Transverse colon (tissue), 4 donors: ENCODE measurements around the gene OLIG1. TPM values are rescaled to one million over a fixed set of nuclear protein-coding genes. Genes with fewer than 3 reads are reported as not detected.

Source experiments
- DNase-seq: peaks from one replicate; pipeline ENCODE4 v3.0.0-alpha.2; 2019
- H3K27ac ChIP-seq, 4 donors: fragments of 200-600 bp; sonication (generic); 2 replicates each; pipeline ENCODE4 v1.5.1; 2016 to 2018; ENCODE audit warnings: inconsistent platforms in 4 of 4
- H3K27me3 ChIP-seq: fragments of 200-600 bp; sonication (generic); 2 replicates; pipeline ENCODE4 v1.5.1; 2017; ENCODE audit warnings: inconsistent platforms
- H3K36me3 ChIP-seq, 4 donors: fragments of 200-600 bp; sonication (generic); 2 replicates each; pipeline ENCODE4 v1.5.1; 2017 to 2019; ENCODE audit warnings: inconsistent platforms in 4 of 4
- H3K4me1 ChIP-seq, 4 donors: fragments of 200-600 bp; sonication (generic); 2 replicates each; pipeline ENCODE4 v1.5.1; 2017 to 2020; ENCODE audit warnings: inconsistent platforms in 4 of 4
- H3K4me3 ChIP-seq, 4 donors: fragments of 200-600 bp; sonication (generic); 1 replicate in 1 of 4; 2 replicates in 3 of 4; pipeline versions ENCODE4 v1.5.1 to v1.6.1; 2017 to 2019; ENCODE audit warnings: inconsistent platforms in 4 of 4
- H3K9me3 ChIP-seq, 2 donors: fragments of 200-600 bp; sonication (generic); 2 replicates each; pipeline ENCODE4 v1.5.1; 2017 to 2019; ENCODE audit warnings: inconsistent platforms in 2 of 2
- EP300 ChIP-seq: sonication (generic); formaldehyde crosslinking; IDR thresholded peaks from one replicate; pipeline ENCODE4 v1.6.1; 2017; ENCODE audit warnings: antibody characterized with exemption, low read depth
- POLR2A ChIP-seq: fragments of 450-650 bp; IDR thresholded peaks from one replicate; pipeline ENCODE4 v1.6.1; 2016; ENCODE audit warnings: antibody characterized with exemption, mild to moderate bottlenecking, moderate library complexity
- POLR2AphosphoS5 ChIP-seq, 3 donors: sonication (generic); formaldehyde crosslinking; IDR thresholded peaks; one replicate each; pipeline ENCODE4 v1.6.1; 2016; ENCODE audit warnings: antibody characterized with exemption in 3 of 3
- WGBS, 2 donors: methylation state at CpG; one replicate each; pipeline ENCODE4 v1.1.5; 2018; ENCODE audit warnings: low coverage in 1 of 2; 5-methylcytosine and 5-hydroxymethylcytosine counted together
- in situ Hi-C, 4 donors: fragments of 200-750 bp; cut with MboI; loops; one replicate each; pipeline versions ENCODE4 v1.15.0 to v1.15.1; 2017; ENCODE audit warnings: low sequenced_read_pairs in 3 of 4, low pct_ligation_motif_present in 1 of 4, low pct_unique_long_range_greater_than_20kb in 1 of 4
- intact Hi-C: fragments of 100-400 bp; cut with DNase I; formaldehyde crosslinking; loops from one replicate; pipeline ENCODE4 v1.15.1; 2023; ENCODE audit warnings: low total_unique reads
- total RNA-seq, 4 donors: library from RNA; depleted of rRNA; stranded (reverse); fragments of >200 nt; gene quantifications; one replicate each; pipeline ENCODE4 v1.1.0, GENCODE V29; 2016
- TF ChIP-seq, protein P1 (sequence below), 5 experiments: fragments of 200-600 bp in 3 of 5; fragments of 450-650 bp in 2 of 5; sonication (generic) in 3 of 5; IDR thresholded peaks; 1 replicate in 2 of 5; 2 replicates in 3 of 5; pipeline ENCODE4 v1.5.1; 2016 to 2017; ENCODE audit warnings: antibody characterized with exemption in 5 of 5, inconsistent platforms in 3 of 5, mild to moderate bottlenecking in 2 of 5, moderate library complexity in 1 of 5

Gene OLIG1
- total RNA-seq, 4 donors from 2014 or later: not detected

- peaks cover 0 to 56% (median 20%) of the 10 kb centered on the region in 4 donors for H3K4me1 ChIP-seq
Measured at GRCh38 chr21:33025106-33025488, 44.8 kb upstream of the OLIG1 start.

GRCh38 chr21:33025489-33026442 is 44.2 kb upstream of the OLIG1 start, which contains the start of gene OLIG2:
OLIG2 (plus strand) TSS chr21:33025935; CDS start chr21:33026863, 928 bp downstream.
- no peak within 1 kb of the TSS for H3K4me3 ChIP-seq
- DNase-seq: no peak

More at GRCh38 chr21:33025106-33025488, 44.8 kb upstream of the OLIG1 start:
- Histone ChIP-seq H3K9me3 (no peaks in the 10 kb centered on the region), H3K36me3 (no peaks in the 10 kb centered on the region), H3K27me3 (peaks cover 100% of the 10 kb centered on the region), H3K4me3 (no peak overlapping the region), H3K27ac (no peak overlapping the region)
- TF ChIP-seq POLR2AphosphoS5 (IDR thresholded peaks at IDR 0.05): no peak
- no peak for TF ChIP-seq EP300
- TF ChIP-seq, protein P1, sequence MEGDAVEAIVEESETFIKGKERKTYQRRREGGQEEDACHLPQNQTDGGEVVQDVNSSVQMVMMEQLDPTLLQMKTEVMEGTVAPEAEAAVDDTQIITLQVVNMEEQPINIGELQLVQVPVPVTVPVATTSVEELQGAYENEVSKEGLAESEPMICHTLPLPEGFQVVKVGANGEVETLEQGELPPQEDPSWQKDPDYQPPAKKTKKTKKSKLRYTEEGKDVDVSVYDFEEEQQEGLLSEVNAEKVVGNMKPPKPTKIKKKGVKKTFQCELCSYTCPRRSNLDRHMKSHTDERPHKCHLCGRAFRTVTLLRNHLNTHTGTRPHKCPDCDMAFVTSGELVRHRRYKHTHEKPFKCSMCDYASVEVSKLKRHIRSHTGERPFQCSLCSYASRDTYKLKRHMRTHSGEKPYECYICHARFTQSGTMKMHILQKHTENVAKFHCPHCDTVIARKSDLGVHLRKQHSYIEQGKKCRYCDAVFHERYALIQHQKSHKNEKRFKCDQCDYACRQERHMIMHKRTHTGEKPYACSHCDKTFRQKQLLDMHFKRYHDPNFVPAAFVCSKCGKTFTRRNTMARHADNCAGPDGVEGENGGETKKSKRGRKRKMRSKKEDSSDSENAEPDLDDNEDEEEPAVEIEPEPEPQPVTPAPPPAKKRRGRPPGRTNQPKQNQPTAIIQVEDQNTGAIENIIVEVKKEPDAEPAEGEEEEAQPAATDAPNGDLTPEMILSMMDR (IDR thresholded peaks at IDR 0.05): no peak
- no peak for TF ChIP-seq POLR2A
- 17% methylated on average over 22 of the region's 22 CpGs; no CpG with 5 or more reads in 1 of the 2 donors for WGBS, 2 donors
- in situ Hi-C loops: no loop called here
- no peak for DNase-seq
- intact Hi-C loops: no loop called here

GRCh38 chr21:33026443-33026858 is 43.5 kb upstream of the OLIG1 start:
- Histone ChIP-seq H3K36me3 (no peaks in the 10 kb centered on the region), H3K4me3 (no peak overlapping the region), H3K9me3 (no peaks in the 10 kb centered on the region), H3K27ac (no peak overlapping the region), H3K4me1 (peaks cover 0 to 50% (median 18%) of the 10 kb centered on the region in 4 donors), H3K27me3 (peaks cover 100% of the 10 kb centered on the region)
- in situ Hi-C loops (no loop called here), intact Hi-C loops (no loop called here)
- WGBS, 2 donors: 11% methylated on average over 21 of the region's 21 CpGs; no CpG with 5 or more reads in 1 of the 2 donors
- TF ChIP-seq POLR2AphosphoS5 (IDR thresholded peaks at IDR 0.05) (no peak), EP300 (no peak), POLR2A (no peak)
- TF ChIP-seq, protein P1 (IDR thresholded peaks at IDR 0.05): no peak
- DNase-seq: no peak

More at GRCh38 chr21:33025489-33026442, 44.2 kb upstream of the OLIG1 start, which contains the start of gene OLIG2:
- intact Hi-C loops (no loop called here), in situ Hi-C loops (no loop called here)
- Histone ChIP-seq H3K36me3 (no peaks in the 10 kb centered on the region), H3K4me1 (peaks cover 0 to 50% (median 18%) of the 10 kb centered on the region in 4 donors), H3K9me3 (no peaks in the 10 kb centered on the region), H3K27ac (no peak within 1 kb of the TSS), H3K27me3 (peaks cover 100% of the 10 kb centered on the region)
- TF ChIP-seq POLR2AphosphoS5 (IDR thresholded peaks at IDR 0.05): no peak
- no peak for TF ChIP-seq POLR2A
- no peak for TF ChIP-seq EP300
- TF ChIP-seq, protein P1 (IDR thresholded peaks at IDR 0.05): no peak
- WGBS, 2 donors: 18 to 30% methylated on average over 2 to 51 of the region's 59 CpGs

DNA sequence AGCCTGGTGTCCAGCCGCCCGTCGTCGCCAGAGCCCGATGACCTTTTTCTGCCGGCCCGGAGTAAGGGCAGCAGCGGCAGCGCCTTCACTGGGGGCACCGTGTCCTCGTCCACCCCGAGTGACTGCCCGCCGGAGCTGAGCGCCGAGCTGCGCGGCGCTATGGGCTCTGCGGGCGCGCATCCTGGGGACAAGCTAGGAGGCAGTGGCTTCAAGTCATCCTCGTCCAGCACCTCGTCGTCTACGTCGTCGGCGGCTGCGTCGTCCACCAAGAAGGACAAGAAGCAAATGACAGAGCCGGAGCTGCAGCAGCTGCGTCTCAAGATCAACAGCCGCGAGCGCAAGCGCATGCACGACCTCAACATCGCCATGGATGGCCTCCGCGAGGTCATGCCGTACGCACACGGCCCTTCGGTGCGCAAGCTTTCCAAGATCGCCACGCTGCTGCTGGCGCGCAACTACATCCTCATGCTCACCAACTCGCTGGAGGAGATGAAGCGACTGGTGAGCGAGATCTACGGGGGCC is 43.0 kb upstream of the OLIG1 start:
- no peak overlapping the region for H3K4me3 ChIP-seq
- H3K36me3 ChIP-seq: no peaks in the 10 kb centered on the region
- TF ChIP-seq EP300: no peak
- TF ChIP-seq, protein P1 (IDR thresholded peaks at IDR 0.05): no peak
- TF ChIP-seq POLR2A: no peak
- no peak for TF ChIP-seq POLR2AphosphoS5 (IDR thresholded peaks at IDR 0.05)
- H3K4me1 ChIP-seq: peaks cover 0 to 50% (median 18%) of the 10 kb centered on the region in 4 donors
- no peak for DNase-seq
- WGBS, 2 donors: 14% methylated on average over 53 of the region's 54 CpGs; no CpG with 5 or more reads in 1 of the 2 donors
- H3K27ac ChIP-seq: no peak overlapping the region
- intact Hi-C loops (no loop called here), in situ Hi-C loops (no loop called here)
- H3K27me3 ChIP-seq: peaks cover 100% of the 10 kb centered on the region
- H3K9me3 ChIP-seq: no peaks in the 10 kb centered on the region
